Erythroblast (primary cell): ENCODE data around the gene ADM2.

Experiments
- DNase-seq, 2 experiments: peaks; one replicate each; lab custom pipeline; 2025; lab: John Stamatoyannopoulos, UW
- GATA1 ChIP-seq: IDR thresholded peaks from 2 replicates; pipeline ENCODE4 v1.6.1; 2011; ENCODE audit warnings: low read depth, mild to moderate bottlenecking, control low read depth, low read length, moderate library complexity
- POLR2A ChIP-seq: IDR thresholded peaks from 2 replicates; pipeline ENCODE4 v1.6.1; 2011; ENCODE audit warnings: mild to moderate bottlenecking, low read length

Gene ADM2

DNA sequence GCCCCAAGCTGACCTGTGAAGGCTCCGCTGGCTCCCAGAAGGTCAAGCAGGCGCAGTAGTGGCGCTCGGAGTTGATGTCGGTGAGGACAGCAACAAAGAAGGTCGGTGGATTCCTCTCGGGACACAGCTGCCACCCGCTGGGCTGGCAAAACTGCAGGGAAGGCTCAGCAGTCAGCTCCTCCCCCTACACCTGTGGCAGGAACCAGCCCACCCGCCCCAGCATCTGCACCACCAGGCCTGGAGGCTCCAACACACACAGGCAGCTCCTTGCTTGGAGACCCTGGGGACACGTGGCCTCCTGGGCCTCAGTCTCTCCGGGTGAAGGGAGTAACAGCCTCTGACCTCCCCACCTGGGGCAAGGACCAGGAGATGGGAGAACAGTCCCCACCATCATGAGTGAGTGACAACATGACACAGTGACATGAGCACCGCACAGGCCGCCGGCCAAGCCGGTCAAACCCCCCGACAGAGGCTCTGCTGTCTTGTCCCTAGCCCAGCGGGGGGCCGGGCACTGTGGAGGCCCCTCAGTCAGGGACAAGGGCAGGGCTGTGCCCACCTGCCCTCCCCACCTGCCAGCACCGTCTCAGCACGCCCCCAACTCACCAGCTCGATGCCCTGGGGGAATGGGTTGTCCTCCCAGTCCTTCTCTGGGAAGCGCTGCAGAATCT lies 13.4 kb upstream of the ADM2 start:
- DNase-seq = no peak
- TF ChIP-seq POLR2A = no peak
- TF ChIP-seq GATA1 = no peak

DNA sequence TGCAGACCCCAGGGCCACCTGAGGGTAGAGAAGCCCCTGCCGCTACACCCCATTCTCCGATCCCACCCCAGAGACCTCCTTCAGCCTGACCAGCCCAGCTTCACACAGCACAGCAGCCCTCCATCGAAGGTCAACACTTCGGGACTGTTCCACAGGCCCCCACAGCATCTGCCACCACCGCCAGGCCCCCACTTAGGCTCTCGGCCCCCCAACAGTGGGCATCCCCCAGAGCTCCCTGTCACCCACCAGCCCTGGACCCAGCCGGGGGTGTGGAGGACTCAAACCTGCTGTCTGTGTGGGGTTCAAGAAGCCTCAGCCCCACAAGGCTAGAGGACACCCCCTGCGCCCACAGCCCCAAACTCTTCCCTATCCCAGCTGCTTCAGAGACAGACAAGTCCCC lies 12.7 kb upstream of the ADM2 start:
- TF ChIP-seq POLR2A (no peak), GATA1 (no peak)
- DNase-seq = no peak

DNA sequence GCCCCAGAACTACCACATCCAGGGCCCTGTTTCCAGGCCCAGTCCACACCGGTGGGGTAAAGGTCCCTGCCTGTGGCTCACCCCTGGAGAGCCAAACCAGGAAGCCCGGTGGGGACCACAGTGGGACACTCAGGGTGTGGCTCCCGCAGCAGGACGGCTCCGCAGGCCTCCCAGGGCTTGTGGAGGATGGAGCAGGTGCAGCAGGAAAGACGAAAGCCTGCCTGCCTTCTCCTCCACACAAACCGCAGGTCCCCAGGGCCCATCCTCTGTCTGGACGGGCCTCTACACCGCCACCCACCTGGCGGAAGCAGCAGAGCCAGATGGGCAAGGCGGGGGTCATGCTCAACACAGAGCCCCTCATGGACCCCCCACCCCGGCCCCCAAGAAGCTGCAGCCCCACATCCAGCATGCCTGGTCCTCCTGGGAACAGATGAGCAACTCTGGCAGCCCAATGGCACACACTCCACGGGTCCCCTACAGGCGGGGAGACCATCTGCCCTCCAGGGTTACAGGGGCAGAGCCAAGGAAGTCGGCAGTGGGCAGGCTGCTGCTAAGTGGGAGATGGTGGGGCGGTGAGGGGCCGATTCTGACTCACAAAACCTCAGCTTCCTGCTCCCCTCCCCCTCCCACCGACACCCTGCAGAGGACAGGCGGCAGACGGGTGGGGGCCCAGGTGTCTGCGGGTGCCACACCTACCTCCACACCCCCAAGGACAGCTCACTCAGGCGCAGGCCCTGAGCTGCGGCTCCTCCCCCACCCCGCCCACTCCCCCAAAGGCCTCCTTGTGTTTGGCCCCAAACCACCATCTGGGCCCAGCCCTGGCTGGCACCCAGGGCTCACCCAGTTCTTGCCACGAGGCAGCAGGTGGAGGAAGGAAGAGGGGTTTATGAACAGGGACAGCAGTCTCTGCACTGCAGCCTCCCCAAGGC lies 11.7 kb upstream of the ADM2 start:
- peak; percentile 37 to 44 for DNase-seq
- TF ChIP-seq GATA1 = no peak
- no peak for TF ChIP-seq POLR2A

DNA sequence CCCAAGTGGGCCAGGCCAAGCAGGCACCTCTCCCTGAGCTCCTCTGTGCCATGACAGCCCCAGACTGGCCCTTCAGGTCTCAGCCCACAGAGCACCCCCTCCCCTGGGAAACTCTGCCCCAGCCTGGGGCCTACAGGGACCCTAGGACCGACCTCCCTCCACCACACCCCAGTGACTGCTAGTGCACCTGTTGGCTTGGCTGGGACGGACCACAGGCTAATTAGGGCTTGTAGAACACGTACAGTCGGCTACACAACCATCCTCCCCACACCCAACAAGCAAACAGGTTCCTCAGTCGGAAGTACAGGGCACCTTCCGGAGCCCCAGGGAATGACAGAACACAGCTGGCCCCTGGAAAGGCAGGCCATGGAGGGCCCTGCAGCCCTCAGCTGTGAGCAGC lies 10.9 kb upstream of the ADM2 start:
- TF ChIP-seq POLR2A = no peak
- TF ChIP-seq GATA1 = no peak
- no peak for DNase-seq

DNA sequence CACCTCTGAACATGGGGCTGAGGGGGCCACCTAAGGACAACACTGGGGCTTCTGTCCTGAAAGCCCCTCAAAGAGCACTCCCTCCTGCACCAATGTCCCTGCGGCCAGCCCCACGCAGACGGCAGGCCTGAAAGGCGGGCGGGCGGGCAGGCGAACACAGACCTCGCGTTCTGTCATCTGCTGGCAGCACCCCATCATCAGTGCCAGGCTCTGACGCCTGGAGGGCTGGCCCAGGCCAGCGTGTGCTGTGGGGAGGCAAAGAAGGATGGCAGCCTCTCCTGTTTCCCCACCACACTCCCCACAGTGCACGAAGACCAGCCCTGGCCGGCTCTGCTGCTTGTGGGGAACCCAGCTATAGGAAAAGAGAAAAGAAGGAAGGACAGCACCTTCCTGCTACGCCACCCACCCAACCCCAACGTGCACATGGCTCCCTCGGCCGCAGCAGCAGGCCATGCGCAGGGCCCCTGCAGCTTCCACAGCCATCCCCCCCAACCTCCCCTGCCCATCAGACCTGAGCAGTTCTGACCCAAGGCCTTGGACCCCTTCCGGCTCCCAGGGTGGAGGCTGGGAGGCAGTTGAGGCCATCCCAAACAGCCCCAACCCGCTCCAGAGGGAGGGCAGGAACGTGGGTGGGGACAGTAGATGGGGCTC lies 10.0 kb upstream of the ADM2 start:
- no peak for DNase-seq
- TF ChIP-seq POLR2A = no peak
- no peak for TF ChIP-seq GATA1

DNA sequence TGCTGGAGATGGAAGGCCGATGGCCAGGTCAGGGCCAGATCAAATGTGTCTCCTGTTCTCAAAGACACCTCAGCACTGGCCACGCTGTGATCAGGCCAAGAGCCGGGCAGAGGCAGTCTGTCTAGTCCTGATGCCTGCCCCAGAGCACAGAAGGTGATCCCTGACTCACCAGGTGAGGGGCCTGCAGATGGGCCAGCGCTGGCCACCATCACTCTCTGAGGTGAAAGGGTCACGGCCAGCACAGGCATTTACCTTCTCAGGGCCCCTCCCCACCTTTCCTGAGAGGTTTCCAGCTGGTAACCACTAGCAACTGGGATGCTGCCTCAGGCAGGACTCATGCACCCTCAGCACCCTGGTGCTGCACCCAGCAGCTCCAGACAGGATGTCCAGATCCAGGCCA lies 9.4 kb upstream of the ADM2 start:
- DNase-seq = no peak
- no peak for TF ChIP-seq POLR2A
- no peak for TF ChIP-seq GATA1

DNA sequence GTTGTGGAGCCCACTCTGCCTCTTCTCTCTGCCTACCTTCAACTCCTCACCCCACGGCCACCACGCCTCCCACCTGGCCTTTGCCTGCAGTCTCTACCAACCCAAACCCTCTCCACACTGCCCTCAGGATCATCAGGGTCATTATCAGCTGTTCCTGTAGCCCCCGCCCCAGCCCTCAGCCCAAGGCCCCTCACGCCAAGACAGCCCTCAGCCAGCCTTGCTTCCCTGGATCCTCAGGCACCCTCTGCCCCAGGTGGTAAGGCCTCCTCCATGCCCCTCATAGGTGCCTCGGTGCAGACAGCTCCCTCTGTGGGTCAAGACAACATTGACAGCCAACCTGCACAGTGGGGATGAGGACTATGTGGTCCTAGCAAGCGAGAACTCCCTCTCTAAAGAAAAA lies 8.3 kb upstream of the ADM2 start:
- DNase-seq = peak; percentile 36 to 58
- TF ChIP-seq POLR2A = no peak
- no peak for TF ChIP-seq GATA1

DNA sequence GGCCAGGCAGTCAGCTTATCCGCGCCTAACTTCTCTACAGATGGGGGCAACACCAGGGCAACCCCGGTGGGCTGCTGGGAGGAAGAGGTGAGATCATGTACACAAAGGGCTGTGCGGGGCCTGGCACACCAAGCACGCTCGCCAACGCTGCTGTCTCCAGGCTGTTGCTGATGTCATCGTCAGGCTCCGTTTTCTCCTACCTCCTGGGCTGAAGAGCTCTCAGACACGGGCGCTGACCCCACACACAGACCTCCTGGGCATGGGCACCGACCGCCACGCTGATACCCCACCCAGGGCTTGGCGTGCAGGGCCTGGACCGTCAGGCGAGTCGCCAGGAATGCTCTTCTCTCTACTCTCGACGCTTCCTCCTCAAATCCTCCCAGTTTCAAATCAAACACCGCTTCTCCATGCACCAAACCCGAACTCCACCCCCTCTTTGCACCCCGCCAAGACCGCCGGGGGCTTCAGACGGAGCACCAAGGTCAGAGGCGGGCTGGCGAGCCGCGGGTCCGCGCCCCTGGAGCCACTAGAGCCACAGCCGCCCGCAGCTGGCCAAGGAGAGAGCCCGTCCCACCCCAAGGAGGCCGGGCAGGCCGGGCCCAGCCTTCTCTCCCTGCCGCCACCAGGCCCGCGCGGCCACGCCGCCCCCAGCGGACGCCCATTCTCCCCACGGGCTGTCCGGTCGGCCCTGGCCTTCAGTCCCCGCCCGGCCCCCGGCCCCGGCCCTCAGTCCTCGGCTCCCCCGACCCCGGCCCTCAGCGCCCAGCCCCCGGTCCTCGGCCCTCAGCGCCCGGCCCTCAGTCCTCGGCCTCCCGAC lies 7.3 kb upstream of the ADM2 start:
- peak; percentile 42 to 55 for DNase-seq
- TF ChIP-seq GATA1 (no peak), POLR2A (no peak)

DNA sequence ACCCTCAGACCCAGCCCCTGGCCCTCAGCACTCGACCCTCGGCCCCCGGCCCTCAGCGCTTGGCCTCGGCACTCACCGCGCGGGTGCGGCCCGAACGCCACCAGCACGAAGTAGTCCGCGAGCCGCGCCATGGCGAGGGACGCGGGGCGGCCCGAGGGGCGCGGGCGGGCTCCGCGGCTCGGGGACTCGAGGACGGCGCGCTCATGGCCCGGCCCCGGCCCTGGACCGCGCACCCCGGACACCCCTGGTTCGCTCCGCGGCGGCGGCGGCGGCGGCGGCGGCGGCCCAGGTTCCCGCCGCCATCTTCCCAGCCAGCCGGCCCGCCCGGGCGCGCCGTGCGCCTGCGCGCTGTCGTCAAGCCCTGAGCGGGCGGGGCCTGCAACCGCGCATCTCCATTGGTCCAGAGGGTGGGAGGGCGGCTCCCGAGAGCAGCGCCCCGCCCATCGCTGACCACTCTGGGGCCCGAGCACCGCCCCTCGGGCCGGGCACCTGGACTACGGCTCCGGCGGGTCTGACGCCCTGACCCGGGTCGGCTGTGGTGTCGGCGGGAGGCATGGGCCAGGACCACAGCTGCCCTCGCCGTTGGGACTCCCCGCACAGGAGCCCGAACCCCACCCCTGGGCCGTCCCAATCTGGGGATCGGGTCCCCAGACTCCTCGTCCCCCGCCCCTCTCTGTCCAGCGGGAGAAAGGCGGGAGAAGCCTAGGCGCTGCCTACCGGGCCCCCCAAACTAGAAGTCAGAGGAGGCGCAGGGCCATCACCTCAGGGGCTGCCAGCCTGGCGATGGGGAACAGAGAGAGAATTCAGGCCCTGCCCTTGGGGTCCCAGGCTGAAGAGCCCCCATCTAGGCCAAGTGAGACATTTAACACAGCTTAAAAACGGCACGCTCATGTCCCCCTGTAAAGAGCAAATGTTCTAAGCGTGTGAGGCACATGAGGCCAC lies 6.4 kb upstream of the ADM2 start, which contains the start of gene SBF1:
Gene SBF1 (minus strand): TSS at position 326 of the 942 bp plus-strand sequence. CDS start 195 bp downstream, at position 131.
- no peak for TF ChIP-seq GATA1
- peak; percentile 38 for TF ChIP-seq POLR2A
- peak; percentile 90 to 95 for DNase-seq

DNA sequence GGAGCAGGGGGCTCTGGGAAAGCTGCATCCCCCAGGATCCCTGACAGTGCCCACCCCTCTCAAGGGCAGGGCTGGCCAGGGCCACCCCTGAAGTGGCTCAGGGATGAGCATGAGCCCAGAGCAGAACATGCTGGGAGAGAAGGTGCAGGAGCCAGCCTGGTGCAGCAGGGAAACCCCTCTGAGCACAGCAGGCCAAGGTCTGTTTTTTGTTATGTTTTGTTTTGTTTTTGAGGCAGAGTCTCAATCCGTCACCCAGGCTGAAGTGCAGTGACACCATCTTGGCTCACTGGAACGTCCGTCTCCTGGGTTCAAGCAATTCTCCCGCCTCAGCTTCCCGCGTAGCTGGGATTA lies 5.7 kb upstream of the ADM2 start:
- no peak for DNase-seq
- no peak for TF ChIP-seq GATA1
- TF ChIP-seq POLR2A = no peak

DNA sequence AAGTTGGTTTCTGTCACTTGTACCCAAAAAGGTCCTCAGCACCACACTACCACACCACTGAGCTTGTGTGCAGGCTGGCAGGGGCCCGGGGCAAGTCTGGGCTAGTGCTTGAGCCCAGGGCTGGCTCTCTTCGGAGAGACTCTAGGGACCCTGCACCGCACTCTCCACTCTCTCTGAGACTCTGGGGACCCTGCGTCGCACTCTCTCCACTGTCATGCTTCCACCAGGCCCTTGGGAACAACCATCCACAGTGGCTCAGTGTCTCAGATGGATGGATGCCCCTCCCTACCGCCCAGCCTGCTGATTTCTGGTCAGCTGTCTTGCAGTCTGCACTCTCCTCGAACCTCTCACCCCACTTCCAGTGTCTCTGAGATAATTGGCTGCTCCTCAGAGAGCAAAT lies 4.5 kb upstream of the ADM2 start:
- TF ChIP-seq POLR2A (no peak), GATA1 (no peak)
- no peak for DNase-seq

DNA sequence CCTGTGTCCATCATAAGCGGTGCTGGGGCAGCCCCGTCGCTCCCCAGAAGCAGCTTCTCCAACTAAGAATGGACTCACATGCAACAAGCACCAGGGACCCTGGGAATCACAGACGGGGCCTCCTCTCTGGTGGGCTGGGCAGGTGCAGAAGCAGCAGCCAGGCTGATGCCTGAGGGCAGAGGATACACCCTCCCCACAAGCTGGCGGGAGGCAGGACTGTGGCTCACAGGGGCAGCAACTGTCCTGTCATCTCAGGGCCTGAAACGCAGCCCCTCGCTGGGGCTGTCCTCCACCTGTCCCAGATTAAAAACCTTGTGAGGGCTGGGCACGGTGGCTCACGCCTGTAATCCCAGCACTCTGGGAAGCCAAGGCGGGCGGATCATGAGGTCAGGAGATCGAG lies 3.4 kb upstream of the ADM2 start:
- TF ChIP-seq GATA1 (no peak), POLR2A (no peak)
- DNase-seq = no peak
